Natural killer cell (primary cell): Measurements from ENCODE around the gene SLC2A5. TPM values are rescaled to one million over a fixed set of nuclear protein-coding genes. Genes with fewer than 3 reads are reported as not detected.
"Not testable (repeated sequence)": the region's sequence is repeated elsewhere in the genome, so short reads cannot be mapped to it uniquely, and the experiment has no call there.

Source experiments
- ATAC-seq, 3 donors: fragments of 150-1000 bp in 2 of 3; fragments of 200-7000 bp in 1 of 3; cut with Tn5 transposase; 1 replicate in 1 of 3; 2 replicates in 2 of 3; pipeline ENCODE4 v1.10.0; 2021; ENCODE audit warnings: mild to moderate bottlenecking in 2 of 3, moderate library complexity in 2 of 3
- DNase-seq, 2 donors: peaks; one replicate each; pipeline versions ENCODE4 v3.0.0 to v3.0.0-alpha.2; 2013 to 2021; ENCODE audit warnings: mixed read lengths in 1 of 2
- H3K27ac ChIP-seq: one replicate; pipeline ENCODE4 v1.5.1; 2013; ENCODE audit warnings: mild to moderate bottlenecking, low read length
- H3K27me3 ChIP-seq: one replicate; pipeline ENCODE4 v1.6.1; 2013; ENCODE audit warnings: low read length; ENCODE audit not compliant: control insufficient read depth, insufficient read depth
- H3K36me3 ChIP-seq: one replicate; pipeline ENCODE4 v1.6.1; 2013; ENCODE audit warnings: low read length; ENCODE audit not compliant: control insufficient read depth, insufficient read depth
- H3K4me1 ChIP-seq: one replicate; pipeline ENCODE4 v1.6.1; 2013; ENCODE audit warnings: low read length; ENCODE audit not compliant: control insufficient read depth, insufficient read depth
- H3K4me3 ChIP-seq: one replicate; pipeline ENCODE4 v1.5.1; 2013; ENCODE audit warnings: low read length
- H3K9me3 ChIP-seq: one replicate; pipeline ENCODE4 v1.6.1; 2013; ENCODE audit warnings: low read length; ENCODE audit not compliant: control insufficient read depth, insufficient read depth
- H3K27ac Mint-ChIP-seq, 2 donors: one replicate each; pipeline ENCODE4 v1.8.0; 2022; ENCODE audit warnings: mild to moderate bottlenecking in 2 of 2, mixed read lengths in 2 of 2, moderate library complexity in 1 of 2
- H3K27me3 Mint-ChIP-seq, 2 donors: one replicate each; pipeline ENCODE4 v1.8.0; 2022; ENCODE audit warnings: low read depth in 2 of 2, mixed read lengths in 2 of 2
- H3K36me3 Mint-ChIP-seq: one replicate; pipeline ENCODE4 v1.8.0; 2022; ENCODE audit warnings: mixed read lengths
- H3K4me1 Mint-ChIP-seq, 2 donors: one replicate each; pipeline ENCODE4 v1.8.0; 2022; ENCODE audit warnings: mixed read lengths in 2 of 2
- H3K4me3 Mint-ChIP-seq: one replicate; pipeline ENCODE4 v1.8.0; 2022; ENCODE audit warnings: mild to moderate bottlenecking, moderate library complexity, mixed read lengths
- H3K9me3 Mint-ChIP-seq, 2 donors: one replicate each; pipeline ENCODE4 v1.8.0; 2022; ENCODE audit warnings: mixed read lengths in 2 of 2
- CTCF ChIP-seq: fragments of 200-600 bp; IDR thresholded peaks from one replicate; pipeline ENCODE4 v1.8.0; 2022; ENCODE audit warnings: antibody characterized with exemption
- WGBS: methylation state at CpG from one replicate; pipeline ENCODE4 v1.1.7; 2013; ENCODE audit warnings: missing lambda C conversion rate; ENCODE audit not compliant: insufficient coverage; 5-methylcytosine and 5-hydroxymethylcytosine counted together
- intact Hi-C: fragments of 100-400 bp; cut with micrococcal nuclease; formaldehyde crosslinking; loops from one replicate; pipeline ENCODE4 v1.14.2; 2022
- total RNA-seq, 4 donors: library from RNA; stranded (reverse); fragments of 120-200 nt in 1 of 4; gene quantifications; one replicate each; pipeline versions ENCODE4 v1.2.3 to v1.2.4, GENCODE V29; 2013 to 2022

The SLC2A5 gene
- total RNA-seq, 3 donors from 2014 or later (not counting 1 experiment from before 2014, with no cell fraction given), result not detected

- intact Hi-C loops, result no loop called here
- Mint-ChIP-seq H3K27me3 (peaks cover 0 to 10% of the 10 kb centered on the region in 2 donors), H3K4me1 (no peaks in the 10 kb centered on the region), H3K4me3 (no peak overlapping the region), H3K27ac (no peak overlapping the region), H3K36me3 (no peaks in the 10 kb centered on the region), H3K9me3 (no peaks in the 10 kb centered on the region)
- ATAC-seq, result no peak
- no peaks in the 10 kb centered on the region for H3K27me3 ChIP-seq
- H3K27ac ChIP-seq, result no peak overlapping the region
- 95% methylated on average over 5 of the region's 5 CpGs for WGBS
- H3K9me3 ChIP-seq, result no peaks in the 10 kb centered on the region
- H3K36me3 ChIP-seq, result no peaks in the 10 kb centered on the region
- H3K4me1 ChIP-seq, result no peaks in the 10 kb centered on the region
- H3K4me3 ChIP-seq, result no peak overlapping the region
- no peak for TF ChIP-seq CTCF
- DNase-seq, result no peak
These were observed 44.0 kb downstream of the SLC2A5 start for GRCh38 chr1:9025449-9025848.

GRCh38 chr1:9024837-9025236 is 44.6 kb downstream of the SLC2A5 start:
- DNase-seq (no peak), ATAC-seq (no peak)
- Histone ChIP-seq H3K27ac (no peak overlapping the region), H3K4me3 (no peak overlapping the region), H3K9me3 (no peaks in the 10 kb centered on the region), H3K27me3 (no peaks in the 10 kb centered on the region), H3K4me1 (no peaks in the 10 kb centered on the region), H3K36me3 (no peaks in the 10 kb centered on the region)
- no peak for TF ChIP-seq CTCF
- intact Hi-C loops, result no loop called here
- H3K4me3 Mint-ChIP-seq, result no peak overlapping the region
- peaks cover 0 to 10% of the 10 kb centered on the region in 2 donors for H3K27me3 Mint-ChIP-seq
- H3K4me1 Mint-ChIP-seq, result no peaks in the 10 kb centered on the region
- 97% methylated on average over 20 of the region's 20 CpGs for WGBS
- H3K9me3 Mint-ChIP-seq, result no peaks in the 10 kb centered on the region
- H3K27ac Mint-ChIP-seq, result no peak overlapping the region
- no peaks in the 10 kb centered on the region for H3K36me3 Mint-ChIP-seq

- no peak for TF ChIP-seq CTCF
- H3K27me3 Mint-ChIP-seq, result peaks cover 0 to 1% of the 10 kb centered on the region in 2 donors
- Histone ChIP-seq H3K9me3 (no peaks in the 10 kb centered on the region), H3K4me1 (no peaks in the 10 kb centered on the region), H3K27ac (no peak overlapping the region), H3K4me3 (no peak overlapping the region), H3K27me3 (no peaks in the 10 kb centered on the region), H3K36me3 (no peaks in the 10 kb centered on the region)
- DNase-seq (no peak), ATAC-seq (no peak)
- intact Hi-C loops, result no loop called here
- no peaks in the 10 kb centered on the region for H3K4me1 Mint-ChIP-seq
- H3K36me3 Mint-ChIP-seq, result no peaks in the 10 kb centered on the region
- 98% methylated on average over 10 of the region's 10 CpGs for WGBS
- H3K27ac Mint-ChIP-seq, result no peak overlapping the region
- H3K9me3 Mint-ChIP-seq, result no peaks in the 10 kb centered on the region
- H3K4me3 Mint-ChIP-seq, result no peak overlapping the region
These were observed 46.7 kb downstream of the SLC2A5 start for GRCh38 chr1:9022773-9023172.

- H3K27me3 ChIP-seq, H3K27me3 Mint-ChIP-seq, H3K9me3 ChIP-seq, ATAC-seq, DNase-seq, H3K4me1 ChIP-seq, intact Hi-C loops, H3K4me1 Mint-ChIP-seq, H3K36me3 ChIP-seq, H3K36me3 Mint-ChIP-seq, H3K4me3 ChIP-seq, H3K4me3 Mint-ChIP-seq, H3K27ac Mint-ChIP-seq, H3K27ac ChIP-seq, H3K9me3 Mint-ChIP-seq: not testable (repeated sequence)
- WGBS, result 83% methylated on average over 11 of the region's 15 CpGs
These were observed 47.3 kb downstream of the SLC2A5 start for GRCh38 chr1:9022026-9022738.
